CD4-positive, alpha-beta T cell treated with Interleukin-17A for 1 hour (primary cell): Measurements from ENCODE around the gene CCDC9.

ENCODE experiments used
- DNase-seq: peaks from one replicate; pipeline ENCODE4 v3.0.0-alpha.2; 2020

Gene CCDC9

DNA sequence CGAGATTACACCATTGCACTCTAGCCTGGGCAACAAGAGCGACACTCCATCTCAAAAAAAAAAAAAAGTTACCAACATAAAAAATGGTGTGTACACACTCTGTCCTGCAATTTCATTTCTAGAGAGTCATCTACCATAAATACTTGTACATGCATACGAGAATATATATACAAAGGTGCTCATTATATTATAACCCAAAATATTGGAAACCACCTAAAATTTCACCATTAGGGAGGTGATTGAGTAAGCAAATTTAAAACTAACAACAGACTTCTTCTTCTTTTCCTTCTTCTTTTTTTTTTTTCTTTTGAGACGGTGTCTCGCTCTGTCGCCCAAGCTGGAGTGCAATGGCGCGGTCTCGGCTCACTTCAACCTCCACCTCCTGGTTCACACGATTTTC lies 45.9 kb downstream of the CCDC9 start:
- no peak for DNase-seq

DNA sequence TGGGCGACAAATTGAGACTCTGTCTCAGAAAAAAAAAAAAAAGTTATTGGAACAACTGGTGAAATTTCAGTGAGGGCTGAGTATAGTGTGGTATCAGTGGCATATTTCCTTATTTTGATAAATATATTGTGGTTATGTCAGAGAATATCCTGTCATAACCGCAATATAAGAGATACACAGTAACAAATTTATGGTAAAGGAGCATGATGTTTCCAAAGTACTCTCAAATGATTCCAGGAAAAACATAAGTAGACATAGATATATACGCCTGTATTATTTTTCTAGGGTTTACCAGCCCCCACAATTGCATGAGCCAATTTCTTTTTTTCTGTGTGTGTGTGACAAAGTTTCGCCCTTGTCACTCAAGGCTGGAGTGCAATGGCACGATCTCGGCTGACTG lies 47.6 kb downstream of the CCDC9 start:
- DNase-seq: no peak

GRCh38 chr19:47305309-47305751 lies 49.0 kb downstream of the CCDC9 start:
- peak; percentile 56 for DNase-seq

DNA sequence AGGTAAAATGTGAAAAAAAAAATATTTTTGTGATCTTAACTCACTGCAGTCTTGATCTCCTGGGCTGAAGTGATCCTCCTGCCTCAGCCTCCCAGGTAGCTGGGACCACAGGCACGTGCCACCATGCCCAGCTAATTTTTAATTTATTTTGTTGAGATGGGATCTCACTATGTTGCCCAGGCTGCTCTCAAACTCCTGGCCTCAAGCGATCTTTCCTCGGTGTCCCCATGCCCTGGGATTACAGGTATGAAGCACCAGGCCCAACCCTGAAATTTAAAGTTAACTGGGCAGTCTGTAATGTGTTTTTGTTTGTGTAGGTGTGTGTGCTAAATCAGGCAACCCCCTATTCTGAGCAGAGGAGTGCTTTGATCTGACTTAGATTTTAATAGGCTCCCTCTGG lies 50.0 kb downstream of the CCDC9 start:
- DNase-seq: no peak

GRCh38 chr19:47309038-47309437 lies 52.7 kb downstream of the CCDC9 start:
- DNase-seq: no peak

DNA sequence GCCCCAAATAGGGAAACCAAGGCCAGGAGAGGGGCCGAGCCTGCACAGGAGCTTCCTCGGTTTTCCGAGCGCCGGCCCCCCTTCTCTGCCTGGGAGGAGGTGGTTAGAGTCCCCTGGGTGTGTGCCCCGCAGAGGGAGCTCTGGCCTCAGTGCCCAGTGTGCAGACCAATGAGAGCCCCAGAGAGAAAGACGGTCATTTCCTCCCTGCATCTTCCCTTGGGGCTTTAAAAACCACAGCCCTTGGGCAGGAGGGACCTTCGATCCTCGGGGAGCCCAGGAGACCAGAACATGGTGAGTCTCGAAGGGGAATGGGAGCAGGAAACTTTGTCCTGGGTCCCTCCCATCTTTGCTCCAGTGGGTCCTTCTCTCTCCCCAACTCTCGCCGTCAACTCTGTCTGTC lies 53.3 kb downstream of the CCDC9 start, which contains the start of gene C5AR1:
Gene C5AR1 (plus strand): TSS at position 254 of the 400 bp plus-strand sequence. CDS start 35 bp downstream, at position 289.
- no peak for DNase-seq

DNA sequence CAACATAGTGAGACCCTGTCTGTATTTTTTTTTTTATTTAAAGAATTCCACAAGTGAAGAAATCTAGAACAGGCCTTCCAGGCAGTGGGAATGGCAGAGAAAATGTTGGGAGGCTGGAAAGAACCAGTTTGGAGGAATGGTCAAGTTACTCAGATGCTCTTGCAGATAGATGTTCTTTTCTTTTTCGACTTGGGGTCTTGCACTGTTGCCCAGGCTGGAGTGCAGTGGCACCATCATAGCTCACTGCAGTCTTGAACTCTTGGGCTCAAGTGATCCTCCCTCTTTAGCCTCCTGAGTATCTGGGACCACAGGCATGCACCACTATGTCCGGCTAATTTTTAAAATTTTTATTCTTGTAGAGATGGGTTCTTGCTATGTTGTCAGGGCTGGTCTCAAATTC lies 54.0 kb downstream of the CCDC9 start:
- DNase-seq: no peak

DNA sequence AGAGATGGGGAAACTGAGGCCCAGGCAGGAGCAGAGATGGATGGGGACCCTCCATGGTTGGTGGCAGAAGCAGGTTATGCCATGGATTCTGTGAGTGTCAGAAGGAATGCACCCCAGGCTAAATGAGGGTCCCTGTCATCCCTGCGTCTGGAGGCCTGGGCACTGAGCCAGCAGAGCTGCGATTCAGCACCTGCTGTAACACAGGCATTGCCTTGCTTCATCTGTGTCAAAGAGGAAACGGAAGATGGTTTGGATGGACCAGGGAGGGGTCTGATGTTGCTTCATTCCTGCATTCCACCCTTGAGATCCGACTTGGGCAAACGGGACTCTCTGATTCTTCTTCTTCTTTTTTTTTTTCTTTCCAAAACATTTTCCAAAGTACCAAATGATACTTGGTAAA lies 54.5 kb downstream of the CCDC9 start:
- no peak for DNase-seq

GRCh38 chr19:47312366-47313006 lies 56.2 kb downstream of the CCDC9 start:
- DNase-seq: no peak

- DNase-seq: no peak
Observed at GRCh38 chr19:47313754-47314295, 57.5 kb downstream of the CCDC9 start.

DNA sequence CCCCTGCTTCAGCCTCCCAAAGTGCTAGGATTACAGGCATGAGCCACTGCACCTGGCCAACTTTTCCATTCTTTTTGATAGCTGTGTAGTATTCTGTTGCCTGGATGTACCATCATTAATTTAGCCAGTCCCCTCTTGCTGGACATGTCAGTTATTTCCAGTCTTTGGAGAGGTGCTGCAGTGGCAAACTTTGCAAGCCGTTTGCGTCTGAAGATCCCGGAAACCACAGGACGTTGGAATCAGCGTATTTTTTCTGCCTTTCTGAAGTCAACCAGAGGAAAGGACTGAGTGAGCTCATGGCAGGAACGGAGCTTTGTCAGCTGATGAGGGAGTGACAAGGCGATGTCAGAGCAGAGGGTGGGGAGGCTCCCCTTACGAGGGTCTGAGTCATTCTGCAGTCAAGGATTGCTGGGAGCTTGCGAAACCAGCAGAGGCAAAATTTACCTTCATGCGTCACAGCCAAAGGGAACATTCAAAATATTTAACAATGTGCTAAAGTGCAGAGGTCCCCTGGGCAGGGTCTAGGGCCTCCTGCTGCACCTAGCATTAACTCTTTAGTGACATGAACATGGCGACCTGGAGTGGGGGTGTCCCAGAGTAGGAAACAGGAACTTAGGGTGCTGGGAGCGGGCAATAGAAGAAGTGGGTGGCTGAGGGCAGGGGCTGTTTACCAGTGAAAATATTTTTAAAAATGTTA lies 58.9 kb downstream of the CCDC9 start:
- peak; percentile 24 for DNase-seq

- DNase-seq: no peak
Observed at GRCh38 chr19:47316513-47316912, 60.2 kb downstream of the CCDC9 start.

DNA sequence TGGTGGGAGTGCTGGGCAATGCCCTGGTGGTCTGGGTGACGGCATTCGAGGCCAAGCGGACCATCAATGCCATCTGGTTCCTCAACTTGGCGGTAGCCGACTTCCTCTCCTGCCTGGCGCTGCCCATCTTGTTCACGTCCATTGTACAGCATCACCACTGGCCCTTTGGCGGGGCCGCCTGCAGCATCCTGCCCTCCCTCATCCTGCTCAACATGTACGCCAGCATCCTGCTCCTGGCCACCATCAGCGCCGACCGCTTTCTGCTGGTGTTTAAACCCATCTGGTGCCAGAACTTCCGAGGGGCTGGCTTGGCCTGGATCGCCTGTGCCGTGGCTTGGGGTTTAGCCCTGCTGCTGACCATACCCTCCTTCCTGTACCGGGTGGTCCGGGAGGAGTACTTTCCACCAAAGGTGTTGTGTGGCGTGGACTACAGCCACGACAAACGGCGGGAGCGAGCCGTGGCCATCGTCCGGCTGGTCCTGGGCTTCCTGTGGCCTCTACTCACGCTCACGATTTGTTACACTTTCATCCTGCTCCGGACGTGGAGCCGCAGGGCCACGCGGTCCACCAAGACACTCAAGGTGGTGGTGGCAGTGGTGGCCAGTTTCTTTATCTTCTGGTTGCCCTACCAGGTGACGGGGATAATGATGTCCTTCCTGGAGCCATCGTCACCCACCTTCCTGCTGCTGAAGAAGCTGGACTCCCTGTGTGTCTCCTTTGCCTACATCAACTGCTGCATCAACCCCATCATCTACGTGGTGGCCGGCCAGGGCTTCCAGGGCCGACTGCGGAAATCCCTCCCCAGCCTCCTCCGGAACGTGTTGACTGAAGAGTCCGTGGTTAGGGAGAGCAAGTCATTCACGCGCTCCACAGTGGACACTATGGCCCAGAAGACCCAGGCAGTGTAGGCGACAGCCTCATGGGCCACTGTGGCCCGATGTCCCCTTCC lies 63.9 kb downstream of the CCDC9 start:
- no peak for DNase-seq
